GM21528 (cell line): ENCODE measurements around the gene PRDM10.
"Not testable (repeated sequence)": the region's sequence is repeated elsewhere in the genome, so short reads cannot be mapped to it uniquely, and the experiment has no call there.

Experiments
- ATAC-seq: cut with Tn5 transposase; IDR thresholded peaks from one replicate; pipeline ENCODE4 v1.9.1; 2021; ENCODE audit warnings: mild to moderate bottlenecking, moderate library complexity; ENCODE audit not compliant: unreplicated experiment, low FRiP score

Gene PRDM10

DNA sequence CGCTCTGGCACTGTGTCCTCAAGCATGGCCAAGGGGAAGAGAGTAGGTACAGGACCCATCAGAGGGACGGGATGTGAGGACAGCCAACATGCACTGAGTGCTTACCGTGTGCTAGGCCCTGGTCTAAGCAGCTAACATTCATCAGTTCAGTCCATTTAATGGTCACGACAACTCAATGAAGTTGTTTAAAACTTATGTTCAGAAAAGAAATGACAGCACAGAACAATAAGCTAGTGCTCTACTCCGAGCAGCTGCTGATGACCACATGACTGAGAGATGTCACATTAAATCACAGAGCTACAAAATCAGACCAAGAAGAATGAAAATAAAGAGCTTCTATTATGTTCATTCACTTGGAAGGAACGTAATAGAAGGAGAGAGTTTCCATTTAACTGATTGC, 26.3 kb downstream of the PRDM10 start:
- no peak for ATAC-seq

DNA sequence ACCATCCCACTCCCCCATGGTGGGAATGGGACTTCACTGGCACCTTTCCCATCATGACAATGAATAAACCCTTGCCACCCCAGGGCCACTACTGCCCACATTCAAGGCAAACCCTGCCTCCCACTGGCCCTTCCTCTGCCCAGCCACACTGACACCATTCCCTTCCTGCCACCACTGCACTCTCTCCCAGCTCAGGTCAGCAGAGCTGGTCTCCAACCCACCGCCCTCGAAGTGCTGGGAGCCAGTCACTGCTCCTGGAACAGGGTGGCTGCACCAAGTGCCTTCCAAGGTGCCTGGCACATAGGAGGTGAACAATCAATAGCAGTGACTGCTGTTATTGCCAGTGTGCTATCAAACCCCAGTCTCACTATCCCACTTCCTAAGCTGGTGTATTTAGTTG, 27.1 kb downstream of the PRDM10 start:
- no peak for ATAC-seq

DNA sequence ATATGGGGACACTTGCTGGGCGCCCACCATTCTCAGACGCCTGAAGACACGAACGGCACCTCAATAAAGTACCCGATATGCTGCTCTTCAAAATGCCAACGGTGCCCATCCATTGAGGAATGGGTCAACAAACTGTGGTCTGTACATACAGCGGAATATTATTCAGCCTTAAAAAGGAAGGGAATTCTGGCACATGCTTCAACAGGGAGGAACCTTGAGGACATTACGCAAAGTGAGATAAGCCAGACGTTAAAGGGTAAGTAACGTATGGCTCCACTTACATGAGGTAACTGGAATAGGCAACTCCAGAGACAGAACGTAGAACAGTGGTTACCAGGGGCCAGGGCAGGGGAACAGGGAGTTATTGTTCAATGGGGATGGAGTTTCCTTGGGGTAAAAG, 28.0 kb downstream of the PRDM10 start:
- ATAC-seq: no peak

DNA sequence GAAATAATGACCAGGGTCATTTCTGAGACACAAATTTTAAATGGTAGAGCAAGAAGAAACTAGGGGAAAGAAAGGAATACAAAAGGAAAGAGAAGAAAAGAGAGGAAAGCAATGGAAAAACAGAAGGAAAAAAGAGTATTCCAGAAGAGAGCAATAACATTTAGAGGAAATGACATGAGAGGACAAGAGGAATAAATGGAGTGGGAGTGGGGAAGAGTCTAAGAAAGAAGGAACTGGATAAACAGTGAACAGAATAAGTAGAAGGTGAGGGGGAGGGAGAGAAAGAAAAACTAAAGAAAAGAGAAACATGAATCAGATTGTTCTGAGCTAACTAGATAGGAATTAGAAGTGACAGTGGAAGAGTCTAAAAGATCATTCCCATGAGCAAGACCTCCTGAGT, 28.4 kb downstream of the PRDM10 start:
- ATAC-seq: no peak

DNA sequence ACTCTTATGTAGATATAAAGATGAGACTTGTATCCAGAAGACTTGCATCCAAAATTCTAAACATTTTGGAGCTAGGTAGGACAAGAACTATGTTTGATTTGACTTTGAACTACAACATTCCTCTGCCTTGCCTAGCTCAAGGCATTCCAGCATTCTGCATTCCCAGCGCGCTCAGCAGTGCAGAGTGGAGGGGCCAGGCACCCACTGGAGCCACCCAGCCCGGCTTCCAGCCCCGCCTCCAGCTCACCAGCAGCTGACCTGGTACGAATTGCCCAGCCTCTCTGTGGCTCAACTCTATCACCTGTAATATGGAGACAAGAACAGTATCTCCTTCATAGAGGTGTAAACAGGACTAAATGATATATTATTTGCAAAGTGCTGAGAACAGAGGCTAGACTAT, 28.8 kb downstream of the PRDM10 start:
- ATAC-seq: no peak

DNA sequence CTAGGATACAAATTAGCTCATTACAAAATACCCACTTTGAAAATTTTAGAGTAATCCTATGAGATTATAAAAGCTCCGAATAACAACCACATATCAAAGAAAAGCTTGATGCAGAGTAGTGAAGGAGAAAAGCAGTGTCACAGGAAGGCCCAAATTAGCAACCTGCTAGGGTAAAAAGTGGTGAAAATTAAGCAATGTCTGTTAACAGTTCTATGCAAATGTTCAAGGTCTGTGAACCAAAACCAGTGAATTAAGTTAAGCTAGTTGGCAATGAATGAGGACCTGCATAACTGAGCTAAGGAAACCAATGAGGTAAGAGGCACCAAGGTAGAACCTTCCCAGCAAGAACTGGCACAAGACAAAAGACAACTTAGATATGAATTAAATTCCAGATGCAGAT, 29.6 kb downstream of the PRDM10 start:
- ATAC-seq: peak; percentile 85

DNA sequence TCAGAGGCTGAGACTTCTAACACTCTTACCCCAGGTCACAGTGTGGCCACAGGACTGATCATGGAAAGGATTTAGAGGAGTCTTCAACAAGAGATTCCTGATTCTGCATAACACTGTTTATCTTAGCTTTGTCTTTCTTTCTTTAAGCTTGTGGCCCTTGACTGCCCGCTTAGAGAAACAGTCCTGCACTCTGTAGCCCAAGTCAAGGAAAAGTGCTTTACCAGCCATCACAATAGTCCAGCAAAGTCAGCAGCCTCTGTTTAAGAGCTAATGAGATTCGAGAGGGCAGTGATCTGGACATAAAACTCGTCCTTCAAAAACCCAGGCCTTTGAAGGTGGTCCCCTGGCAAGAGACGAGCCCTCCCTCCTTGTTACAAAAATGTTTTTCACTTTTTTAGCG, 30.0 kb downstream of the PRDM10 start:
- ATAC-seq: no peak

DNA sequence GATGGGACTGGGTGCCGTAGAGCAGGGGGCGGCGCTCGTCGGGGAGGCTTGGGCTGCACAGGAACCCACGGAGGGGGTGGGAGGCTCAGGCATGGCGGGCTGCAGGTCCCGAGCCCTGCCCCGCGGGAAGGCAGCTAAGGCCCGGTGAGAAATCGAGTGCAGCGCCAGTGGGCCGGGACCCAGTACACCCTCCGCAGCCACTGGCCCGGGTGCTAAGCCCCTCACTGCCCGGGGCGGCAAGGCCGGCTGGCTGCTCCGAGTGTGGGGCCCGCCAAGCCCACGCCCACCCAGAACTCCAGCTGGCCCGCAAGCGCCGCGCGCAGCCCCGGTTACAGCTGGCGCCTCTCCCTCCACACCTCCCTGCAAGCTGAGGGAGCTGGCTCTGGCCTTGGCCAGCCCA, 30.8 kb downstream of the PRDM10 start:
- ATAC-seq: not testable (repeated sequence)

DNA sequence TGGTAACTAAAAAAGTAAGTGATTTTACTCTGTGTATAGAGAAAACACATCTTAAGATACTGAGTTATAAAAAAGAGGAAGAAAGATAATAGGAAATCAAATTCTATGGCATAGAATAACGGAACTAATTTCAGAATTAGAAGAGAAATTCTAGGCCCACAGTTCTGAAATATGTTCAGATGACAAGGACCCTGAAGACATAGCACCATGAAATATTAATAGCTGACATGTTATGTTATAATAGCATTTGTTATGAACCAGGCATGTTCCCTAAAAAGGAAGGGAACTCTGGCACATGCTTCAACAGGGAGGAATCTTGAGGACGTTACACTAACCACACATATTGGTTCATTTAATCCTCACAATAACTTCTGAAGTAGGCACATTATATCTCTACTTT, 32.7 kb downstream of the PRDM10 start:
- ATAC-seq: no peak

DNA sequence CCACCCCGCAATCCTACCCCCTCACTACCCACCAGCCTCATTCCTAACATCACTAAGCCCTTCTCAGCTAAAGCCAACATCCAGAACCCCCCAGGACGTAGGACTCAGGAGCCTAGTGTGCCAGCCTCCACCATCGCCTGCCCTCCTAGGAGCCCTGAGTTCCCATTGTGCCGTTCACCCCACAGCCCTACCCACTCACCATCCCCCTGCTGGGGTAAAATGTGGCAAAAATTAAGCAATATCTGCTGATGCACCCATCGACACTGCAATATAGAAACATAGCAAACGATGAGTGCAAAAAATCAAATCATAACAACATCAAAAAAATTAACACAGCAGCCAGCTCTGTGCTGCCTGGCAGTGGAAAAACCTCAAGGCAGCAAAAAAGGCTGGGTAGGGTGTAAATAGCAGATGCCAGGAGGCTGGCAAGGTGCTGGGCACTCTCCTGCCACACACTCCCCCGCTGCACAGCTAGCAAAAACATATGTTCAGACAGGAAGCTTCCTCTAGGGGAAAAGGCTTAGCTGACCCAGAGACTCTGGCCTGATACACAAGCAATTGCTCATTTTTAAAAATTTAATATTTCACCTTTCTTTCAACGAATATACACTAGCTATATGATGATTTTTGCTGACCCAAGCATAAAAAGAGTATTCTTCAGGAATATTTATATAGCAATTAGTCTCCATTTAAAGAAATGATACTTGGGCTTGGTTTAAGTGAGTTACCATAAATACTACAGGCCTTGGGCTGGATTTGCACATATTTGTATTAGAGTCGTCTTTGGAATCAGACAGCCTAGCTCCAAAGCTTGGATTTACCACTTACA, 33.8 kb downstream of the PRDM10 start:
- ATAC-seq: no peak

DNA sequence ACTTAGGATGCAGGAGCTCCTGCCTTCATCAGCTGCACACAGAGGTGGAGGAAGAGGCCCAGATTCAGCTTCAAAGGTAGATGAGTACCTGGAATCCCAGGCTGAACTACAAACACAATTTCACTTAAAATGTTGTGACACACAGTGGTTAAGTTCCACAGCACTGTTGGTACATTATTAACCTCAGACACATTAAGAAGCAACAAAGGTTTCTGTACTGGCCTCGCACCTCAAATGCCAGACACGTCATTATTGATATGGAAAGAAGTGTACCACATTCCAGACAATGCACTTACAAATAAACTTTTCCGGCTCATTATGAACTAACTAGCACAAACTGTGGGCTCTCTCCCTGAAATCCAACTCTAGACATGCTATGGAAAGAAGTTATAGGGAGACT, 34.6 kb downstream of the PRDM10 start:
- no peak for ATAC-seq

DNA sequence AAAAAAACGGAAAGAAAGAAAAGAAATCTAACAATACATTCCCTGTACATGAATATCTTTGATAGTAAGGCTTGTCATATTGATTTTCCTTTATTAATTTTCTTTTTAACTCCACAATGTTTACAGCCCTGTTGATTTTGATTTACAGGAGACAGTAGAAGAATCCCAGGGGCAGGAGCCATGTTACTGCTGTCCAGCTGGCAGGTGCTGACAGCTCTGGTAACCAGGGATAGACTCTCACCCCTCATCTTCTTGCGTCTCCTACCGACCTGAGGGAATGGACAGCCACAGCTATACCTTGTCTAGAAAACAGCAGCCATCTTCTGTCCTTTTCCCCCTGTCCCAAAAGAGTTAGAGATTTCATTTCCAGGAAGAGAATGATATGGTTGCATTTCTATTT, 37.4 kb downstream of the PRDM10 start:
- ATAC-seq: no peak

DNA sequence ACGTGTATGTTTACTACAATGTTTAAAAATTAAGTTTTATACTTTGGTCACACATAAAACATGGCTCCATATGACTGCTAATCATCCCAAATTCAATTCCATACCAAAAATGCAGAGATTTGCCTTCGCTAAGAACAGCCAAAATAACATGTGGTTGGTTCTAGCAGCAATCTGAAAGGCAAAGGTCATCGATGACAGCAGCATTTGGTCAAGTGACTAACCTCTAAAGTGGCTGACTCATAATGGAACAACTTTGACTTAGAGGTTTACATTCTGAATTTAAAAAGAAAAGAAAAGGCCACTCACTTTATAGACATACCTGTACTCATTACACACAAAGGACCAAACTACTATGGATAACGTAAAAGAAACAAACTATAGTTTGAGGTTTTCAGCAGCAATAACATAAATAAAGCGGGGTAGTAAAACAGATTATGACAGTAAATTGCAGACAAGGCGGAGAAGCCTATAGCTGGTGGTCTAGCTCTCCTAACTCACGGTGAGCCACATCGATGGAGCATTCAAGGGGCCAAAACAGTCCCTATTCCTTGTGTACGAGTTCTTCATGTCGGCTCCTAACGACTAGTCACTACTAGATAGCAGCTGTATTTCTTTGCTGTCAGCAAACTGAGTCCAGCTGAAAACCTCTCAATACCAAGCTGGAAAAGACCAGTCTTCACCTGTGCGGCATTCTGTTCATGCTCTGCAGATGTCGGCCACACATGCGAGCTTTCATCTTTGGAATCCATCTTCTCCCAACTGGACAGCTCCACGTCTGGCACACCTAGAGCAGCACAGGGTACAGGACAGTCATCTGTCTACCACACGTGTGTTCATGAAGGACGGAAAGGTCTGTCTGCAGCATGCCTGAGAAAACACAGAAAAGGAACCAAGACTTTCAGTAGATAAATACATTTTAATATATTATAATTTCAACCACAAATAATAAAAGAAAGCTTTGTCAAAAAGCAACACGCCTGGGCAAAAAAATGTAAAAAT, 42.1 kb downstream of the PRDM10 start:
- peak; percentile 91 for ATAC-seq

DNA sequence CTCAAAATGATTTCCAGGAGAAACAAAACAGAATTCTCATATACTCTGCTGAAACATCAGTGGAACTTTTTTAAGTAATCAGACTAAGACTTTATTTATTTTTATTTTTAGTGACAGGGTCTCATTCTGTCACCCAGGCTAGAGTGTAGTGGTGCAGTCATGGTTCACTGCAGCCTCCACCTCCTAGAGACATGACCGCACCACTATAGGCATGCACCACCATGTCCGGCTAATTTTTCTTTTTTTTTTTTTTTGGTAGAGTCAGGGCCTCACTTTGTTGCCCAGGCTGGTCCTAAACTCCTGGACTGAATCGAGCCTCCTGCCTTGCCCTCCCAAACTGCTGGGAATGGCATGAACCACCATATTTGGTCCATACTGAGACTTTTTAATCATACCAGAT, 42.9 kb downstream of the PRDM10 start:
- ATAC-seq: no peak

DNA sequence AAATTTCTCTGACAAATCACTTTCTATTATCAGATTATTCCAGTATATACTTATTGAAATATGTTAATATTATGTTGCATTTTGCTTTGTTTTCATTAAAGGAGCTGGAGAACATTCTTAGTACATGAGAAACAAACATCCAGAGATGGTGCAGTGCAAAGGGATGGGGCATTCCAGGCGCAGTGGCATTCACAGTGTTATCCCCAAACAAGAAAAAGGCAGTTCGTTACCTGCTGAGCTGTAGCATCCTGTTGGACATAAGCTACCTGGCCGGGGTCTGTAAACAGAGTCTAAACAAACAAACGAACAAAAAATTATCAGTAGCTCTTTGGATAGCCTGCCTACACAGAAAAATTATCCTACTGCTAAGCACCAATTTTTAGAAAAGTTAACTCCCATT, 47.4 kb downstream of the PRDM10 start:
- no peak for ATAC-seq

DNA sequence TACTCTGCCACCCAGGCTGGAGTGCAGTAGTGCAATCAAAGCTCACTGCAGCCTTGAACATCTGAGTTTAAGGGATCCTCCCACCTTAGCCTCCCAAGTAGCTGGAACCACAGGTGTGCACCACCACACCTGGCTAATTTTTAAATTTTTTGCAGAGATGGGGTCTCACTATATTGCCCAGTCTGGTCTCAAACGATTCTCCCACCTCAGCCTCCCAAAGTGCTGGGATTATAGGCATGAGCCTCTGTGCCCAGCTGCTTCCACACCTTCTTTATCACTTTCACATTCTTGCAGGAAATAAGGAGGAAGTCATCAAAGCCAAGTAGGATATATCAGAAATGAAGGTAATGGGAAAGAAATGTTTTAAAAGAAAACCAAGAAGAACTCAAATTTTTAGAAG, 47.9 kb downstream of the PRDM10 start:
- not testable (repeated sequence) for ATAC-seq

DNA sequence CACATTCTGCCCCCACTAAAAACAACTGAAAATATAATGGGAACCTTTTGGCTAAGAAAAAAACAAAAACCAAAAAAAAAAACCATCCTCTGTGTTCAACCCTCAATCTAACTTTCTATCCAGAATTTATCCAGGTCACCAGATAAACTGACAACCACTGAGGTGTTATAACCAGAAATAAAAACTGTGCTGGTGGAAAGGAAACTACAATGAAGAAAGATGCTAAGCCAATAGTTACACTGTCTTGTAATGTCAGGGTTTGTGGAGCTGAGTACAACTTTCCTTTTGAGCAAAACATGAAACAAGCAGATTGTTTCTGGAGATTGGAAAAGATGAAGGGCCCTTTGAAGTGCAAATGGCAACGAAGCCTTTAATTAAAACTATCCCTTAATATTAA, 50.8 kb downstream of the PRDM10 start:
- no peak for ATAC-seq

DNA sequence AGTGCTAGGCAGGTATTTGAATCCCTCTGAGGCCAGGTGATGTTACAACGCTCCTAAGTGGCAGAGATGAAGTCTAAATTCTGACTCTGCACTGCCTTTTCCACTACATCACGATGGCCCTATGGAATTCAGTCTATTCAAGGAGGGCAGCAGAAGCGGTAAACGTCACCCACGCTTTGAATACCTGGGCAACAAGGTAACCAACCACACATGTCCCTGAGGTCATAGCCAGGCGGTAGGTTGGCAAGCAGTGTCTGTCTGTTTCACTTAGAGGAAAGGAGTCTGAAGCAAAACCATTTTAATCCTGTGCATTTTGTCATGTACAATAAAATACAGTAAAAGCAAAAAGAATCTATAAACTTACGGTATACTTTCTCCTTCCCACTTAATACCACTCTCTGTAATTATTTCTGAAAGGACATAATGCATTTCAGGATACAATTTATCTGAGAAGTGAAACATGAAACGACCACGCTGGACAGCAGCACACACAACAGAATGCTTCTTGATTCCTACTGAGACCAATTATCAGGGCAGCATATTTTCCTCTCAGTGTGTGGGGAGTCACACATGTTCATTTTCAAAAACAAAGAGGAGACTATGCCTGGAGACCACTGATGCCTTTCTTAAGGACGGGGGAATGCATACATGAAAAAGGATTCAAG, 51.3 kb downstream of the PRDM10 start:
- ATAC-seq: no peak

DNA sequence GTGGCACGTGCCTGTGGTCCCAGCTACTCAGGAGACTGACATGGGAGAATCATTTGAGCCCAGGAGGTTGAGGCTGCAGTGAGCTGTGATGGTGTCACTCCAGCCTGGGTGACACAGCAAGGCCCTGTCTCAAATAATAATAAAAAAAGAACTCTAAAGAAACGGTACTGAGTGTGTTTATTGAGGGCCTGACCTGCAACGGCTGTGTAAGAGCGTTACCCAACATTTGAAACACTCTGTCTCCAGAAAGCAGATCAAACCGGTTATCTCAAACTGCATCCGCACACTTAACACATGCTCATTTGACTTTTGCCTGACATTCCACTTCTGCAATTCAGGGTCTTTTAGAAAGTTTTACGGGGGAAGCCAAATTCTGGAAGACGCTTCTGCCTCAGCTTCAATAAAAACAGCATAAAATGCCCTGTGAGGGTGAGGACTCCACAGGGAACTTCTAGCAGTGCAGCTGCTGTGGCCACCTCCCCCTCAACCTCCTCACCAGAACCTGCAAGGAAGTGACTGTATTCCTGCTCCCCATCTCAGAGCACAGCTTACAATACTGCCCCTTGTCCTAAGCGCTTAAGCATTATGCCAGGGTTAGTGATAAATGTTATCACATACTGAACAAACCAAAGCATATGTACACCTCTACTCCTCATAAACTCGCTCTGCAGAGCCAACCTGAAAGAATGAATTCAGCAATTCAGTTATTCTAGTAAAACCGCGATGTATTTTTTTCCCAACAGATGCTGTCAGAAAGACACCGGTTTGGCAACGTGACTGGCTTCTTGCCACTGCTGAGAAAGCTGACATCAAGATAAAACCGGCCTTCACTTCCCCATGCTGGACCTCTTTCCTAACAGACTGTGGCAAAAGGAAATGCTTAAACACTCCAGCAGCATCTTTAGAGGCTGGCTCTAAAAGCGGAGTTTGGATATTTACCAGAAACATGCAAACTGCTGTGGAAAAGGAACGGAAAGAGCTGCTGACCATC, 52.2 kb downstream of the PRDM10 start:
- ATAC-seq: no peak

DNA sequence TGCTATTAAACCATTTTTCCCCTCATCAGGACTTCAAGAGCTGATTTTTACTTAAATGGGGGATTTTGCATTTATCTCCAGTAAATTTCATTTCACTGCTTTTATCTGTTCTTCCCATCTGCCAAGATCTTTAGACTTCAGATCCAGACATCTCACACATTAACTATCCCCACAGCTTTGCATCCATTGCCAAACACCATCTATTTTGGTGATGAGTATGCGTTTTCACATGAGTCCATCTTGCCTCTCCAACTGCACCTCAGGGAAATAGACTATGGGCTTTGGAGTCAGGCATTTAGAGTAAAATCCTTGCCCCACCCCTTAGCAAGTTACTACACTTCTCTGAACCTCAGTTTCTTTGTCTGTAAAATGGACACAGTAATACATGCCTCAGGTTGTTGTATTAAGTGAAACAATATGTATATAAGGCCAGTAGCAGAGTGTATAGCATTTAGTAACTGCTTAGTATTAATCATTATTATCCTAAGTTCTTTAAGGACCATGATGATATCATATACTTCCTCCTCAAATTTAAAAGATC, 53.6 kb downstream of the PRDM10 start:
- ATAC-seq: no peak
